Spleen (tissue), 7 donors: ENCODE results near the gene NPPA.

Source experiments
- POLR2A ChIP-seq, 3 donors: fragments of 450-650 bp; IDR thresholded peaks; one replicate each; pipeline ENCODE4 v1.5.1; 2017; ENCODE audit warnings: antibody characterized with exemption in 3 of 3, mild to moderate bottlenecking in 1 of 3
- POLR2AphosphoS5 ChIP-seq, 3 donors: sonication (generic); formaldehyde crosslinking; IDR thresholded peaks; one replicate each; pipeline ENCODE4 v1.5.1; 2017; ENCODE audit warnings: antibody characterized with exemption in 3 of 3
- TF ChIP-seq, protein P1 (sequence below), 11 experiments: fragments of 200-600 bp in 7 of 11; fragments of 450-650 bp in 4 of 11; sonication (generic) in 4 of 11; IDR thresholded peaks in 8 of 11; conservative IDR thresholded peaks in 3 of 11; 1 replicate in 7 of 11; 2 replicates in 4 of 11; pipeline versions ENCODE4 v1.4.0 to v1.8.0; 2016 to 2021; ENCODE audit warnings: antibody characterized with exemption in 11 of 11, inconsistent platforms in 4 of 11, mild to moderate bottlenecking in 1 of 11
- donor health status: DM: no; HTN: no; CAD: no; lungs with moderate emphysema.
- donor health status: DM: no; HTN: no; CAD: no.
- donor health status: DM: no; HTN: no; CAD: no.

DNA sequence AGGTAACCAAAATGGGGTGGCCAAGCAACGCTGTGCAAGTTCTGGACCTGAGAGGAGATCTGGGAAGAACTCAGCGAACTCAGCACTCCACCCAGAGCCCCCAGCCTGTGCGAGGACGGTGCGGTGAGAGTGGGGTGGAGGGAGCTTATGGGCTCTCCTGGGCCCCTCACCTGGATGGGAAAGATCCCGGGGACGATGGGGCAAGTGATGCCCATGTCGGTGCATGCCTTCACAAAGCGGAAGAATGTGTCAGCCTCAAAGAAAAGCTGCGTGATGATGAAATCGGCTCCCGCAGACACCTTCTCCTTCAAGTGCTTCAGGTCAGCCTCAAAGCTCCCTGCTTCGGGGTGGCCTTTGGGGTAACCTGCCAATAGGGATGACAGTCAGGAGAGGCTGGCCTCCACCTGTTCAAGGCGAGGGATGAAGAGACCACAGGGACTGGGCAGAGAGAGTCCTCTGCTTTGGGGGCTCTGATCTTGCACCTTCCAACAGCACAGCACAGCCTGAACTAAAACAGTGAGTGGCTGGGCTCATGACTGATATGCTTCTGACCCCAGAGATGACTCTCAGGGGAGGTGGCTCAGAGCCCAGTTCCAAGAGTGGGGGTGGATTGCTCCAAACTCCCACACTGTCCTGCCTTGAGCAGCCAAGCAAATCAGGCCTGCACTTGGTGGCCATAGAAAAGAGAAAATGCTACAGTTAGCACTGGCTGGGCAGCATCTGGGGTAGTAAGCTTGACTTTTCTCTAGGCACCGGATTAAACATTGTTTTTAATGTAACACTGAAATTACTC lies 51.4 kb downstream of the NPPA start:
- TF ChIP-seq, protein P1, sequence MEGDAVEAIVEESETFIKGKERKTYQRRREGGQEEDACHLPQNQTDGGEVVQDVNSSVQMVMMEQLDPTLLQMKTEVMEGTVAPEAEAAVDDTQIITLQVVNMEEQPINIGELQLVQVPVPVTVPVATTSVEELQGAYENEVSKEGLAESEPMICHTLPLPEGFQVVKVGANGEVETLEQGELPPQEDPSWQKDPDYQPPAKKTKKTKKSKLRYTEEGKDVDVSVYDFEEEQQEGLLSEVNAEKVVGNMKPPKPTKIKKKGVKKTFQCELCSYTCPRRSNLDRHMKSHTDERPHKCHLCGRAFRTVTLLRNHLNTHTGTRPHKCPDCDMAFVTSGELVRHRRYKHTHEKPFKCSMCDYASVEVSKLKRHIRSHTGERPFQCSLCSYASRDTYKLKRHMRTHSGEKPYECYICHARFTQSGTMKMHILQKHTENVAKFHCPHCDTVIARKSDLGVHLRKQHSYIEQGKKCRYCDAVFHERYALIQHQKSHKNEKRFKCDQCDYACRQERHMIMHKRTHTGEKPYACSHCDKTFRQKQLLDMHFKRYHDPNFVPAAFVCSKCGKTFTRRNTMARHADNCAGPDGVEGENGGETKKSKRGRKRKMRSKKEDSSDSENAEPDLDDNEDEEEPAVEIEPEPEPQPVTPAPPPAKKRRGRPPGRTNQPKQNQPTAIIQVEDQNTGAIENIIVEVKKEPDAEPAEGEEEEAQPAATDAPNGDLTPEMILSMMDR (IDR thresholded peaks at IDR 0.05 in 8 of 11, conservative IDR thresholded peaks at IDR 0.05 in 3 of 11) = no peak
- TF ChIP-seq POLR2A (IDR thresholded peaks at IDR 0.05) (no peak), POLR2AphosphoS5 (IDR thresholded peaks at IDR 0.05) (peak; percentile 51 to 63 (median 51))
